GM12878 (cell line): ENCODE measurements around the gene HMCN2. TPM values are rescaled to one million over a fixed set of nuclear protein-coding genes. Genes with fewer than 3 reads are reported as not detected.

Experiments used
- ATAC-seq: fragments of 200-7000 bp; cut with Tn5 transposase; 3 replicates; pipeline ENCODE4 v1.9.1; 2020; ENCODE audit warnings: mild to moderate bottlenecking, moderate library complexity
- BruUV-seq: library from RNA; stranded (reverse); fragments of 400-500 nt; replicated peaks from 2 replicates; lab custom pipeline; 2021; lab: Mats Ljungman, UMichigan
- CTCF ChIA-PET: fragments of 300-600 bp; sonication (Branson Sonifier 250); formaldehyde crosslinking; extraction: SDS; loops from one replicate; lab custom pipeline; 2021; ENCODE audit warnings: inconsistent platforms; lab: Yijun Ruan, JAX
- POLR2A ChIA-PET: fragments of 350-600 bp; formaldehyde crosslinking; extraction: SDS; loops from one replicate; lab custom pipeline; 2021; ENCODE audit warnings: inconsistent platforms; lab: Charles Lee
- RAD21 ChIA-PET: fragments of 300-600 bp; sonication (Branson Sonifier 250); formaldehyde crosslinking; loops from one replicate; lab custom pipeline; 2023; ENCODE audit warnings: antibody characterized with exemption; ENCODE audit not compliant: unreplicated experiment; lab: Charles Lee
- SMC1A ChIA-PET: fragments of 300-600 bp; sonication (Branson Sonifier 250); formaldehyde crosslinking; loops from one replicate; lab custom pipeline; 2023; ENCODE audit not compliant: unreplicated experiment, uncharacterized antibody; lab: Charles Lee
- DNase-seq: peaks from one replicate; pipeline ENCODE4 v3.0.0-alpha.2; 2011; ENCODE audit warnings: low read depth, low spot score
- FAIRE-seq: peaks from 3 replicates; lab custom pipeline; 2011; peaks lifted over from hg19 to GRCh38; lab: Jason Lieb, UNC
- H2AFZ ChIP-seq: 2 replicates; pipeline ENCODE4 v1.6.0; 2011; ENCODE audit warnings: low read depth, low read length, control low read depth; ENCODE audit not compliant: control insufficient read depth
- H3K27ac ChIP-seq: 2 replicates; pipeline ENCODE4 v1.5.1; 2011; ENCODE audit warnings: control low read depth; ENCODE audit not compliant: control insufficient read depth, insufficient read depth
- H3K27me3 ChIP-seq, 2 experiments: replicated peaks in 1 of 2; 2 replicates each; pipeline versions ENCODE4 v1.6.0 to v1.6.1; 2011; ENCODE audit warnings: low read length in 1 of 2; ENCODE audit not compliant: control insufficient read depth in 2 of 2, insufficient read depth in 2 of 2
- H3K36me3 ChIP-seq, 2 experiments: 2 replicates each; pipeline ENCODE4 v1.5.1; 2011; ENCODE audit warnings: low read length in 1 of 2; ENCODE audit not compliant: control insufficient read depth in 2 of 2, insufficient read depth in 2 of 2
- H3K4me1 ChIP-seq: 2 replicates; pipeline ENCODE4 v1.6.1; 2011; ENCODE audit warnings: mild to moderate bottlenecking, low read length, moderate library complexity, mixed read lengths; ENCODE audit not compliant: control insufficient read depth, insufficient read depth
- H3K4me2 ChIP-seq: 2 replicates; pipeline ENCODE4 v1.6.0; 2011; ENCODE audit warnings: control low read depth; ENCODE audit not compliant: control insufficient read depth, insufficient read depth
- H3K4me3 ChIP-seq: fragments of 200-600 bp; sonication (generic); 2 replicates; pipeline ENCODE4 v1.5.1; 2016
- H3K79me2 ChIP-seq: 2 replicates; pipeline ENCODE4 v1.6.0; 2011; ENCODE audit warnings: low read length; ENCODE audit not compliant: control insufficient read depth, insufficient read depth
- H3K9ac ChIP-seq: 2 replicates; pipeline ENCODE4 v1.8.0; 2011; ENCODE audit warnings: low read length, control low read depth, mixed read lengths; ENCODE audit not compliant: control insufficient read depth, insufficient read depth
- H3K9me3 ChIP-seq: replicated peaks from 3 replicates; pipeline ENCODE4 v1.5.1; 2011; ENCODE audit warnings: mild to moderate bottlenecking, low read length; ENCODE audit not compliant: control insufficient read depth, insufficient read depth
- H4K20me1 ChIP-seq: 2 replicates; pipeline ENCODE4 v1.6.0; 2011; ENCODE audit not compliant: control insufficient read depth, insufficient read depth
- HDAC6 ChIP-seq: fragments of 200-600 bp; sonication (generic); IDR thresholded peaks from one replicate; pipeline ENCODE4 v1.8.0; 2017; ENCODE audit warnings: antibody characterized with exemption; ENCODE audit not compliant: unreplicated experiment
- MEF2A ChIP-seq: IDR thresholded peaks from 2 replicates; pipeline ENCODE4 v1.6.1; 2011; ENCODE audit warnings: low read depth, mild to moderate bottlenecking, low read length, moderate library complexity; ENCODE audit not compliant: insufficient read depth
- MTA2 ChIP-seq: fragments of 450-650 bp; IDR thresholded peaks from 2 replicates; pipeline ENCODE4 v1.6.1; 2016; ENCODE audit warnings: low read depth, mild to moderate bottlenecking, moderate library complexity
- MXI1 ChIP-seq: fragments of 150-350 bp; IDR thresholded peaks from 2 replicates; pipeline ENCODE4 v1.6.1; 2011; ENCODE audit warnings: low read depth, mild to moderate bottlenecking, inconsistent platforms, low read length, improper control_type of control experiment
- NBN ChIP-seq: fragments of 450-650 bp; IDR thresholded peaks from 2 replicates; pipeline ENCODE4 v1.6.1; 2016
- POLR2A ChIP-seq: IDR thresholded peaks from 2 replicates; pipeline ENCODE4 v1.6.1; 2011; ENCODE audit warnings: low read depth, mild to moderate bottlenecking, low read length
- RAD51 ChIP-seq: fragments of 450-650 bp; IDR thresholded peaks from 2 replicates; pipeline ENCODE4 v1.6.1; 2016; ENCODE audit warnings: moderate library complexity, mild to moderate bottlenecking, inconsistent platforms
- RCOR1 ChIP-seq: conservative IDR thresholded peaks from 2 replicates; pipeline ENCODE4 v1.6.1; 2012; ENCODE audit warnings: low read depth, low read length, improper control_type of control experiment
- RFX5 ChIP-seq: IDR thresholded peaks from 2 replicates; pipeline ENCODE4 v1.6.1; 2011; ENCODE audit warnings: low read depth, low read length, improper control_type of control experiment
- STAT3 ChIP-seq: IDR thresholded peaks from 2 replicates; pipeline ENCODE4 v1.6.1; 2011; ENCODE audit warnings: low read depth, low read length, improper control_type of control experiment
- TBL1XR1 ChIP-seq: IDR thresholded peaks from 2 replicates; pipeline ENCODE4 v1.6.1; 2012; ENCODE audit warnings: low read depth, low read length, improper control_type of control experiment
- WRNIP1 ChIP-seq: IDR thresholded peaks from 2 replicates; pipeline ENCODE4 v1.6.1; 2011; ENCODE audit warnings: low read depth, low read length, improper control_type of control experiment, borderline replicate concordance
- WGBS: methylation state at CpG from one replicate; pipeline ENCODE4 v1.1.6; 2016; ENCODE audit warnings: low lambda C conversion rate; ENCODE audit not compliant: insufficient replicate concordance, insufficient coverage; ENCODE audit errors: missing lambda C conversion rate; 5-methylcytosine and 5-hydroxymethylcytosine counted together
- in situ Hi-C: fragments of 300-500 bp; cut with MboI; formaldehyde crosslinking; loops from 9 replicates; pipeline ENCODE4 v1.14.3; 2018; ENCODE audit warnings: mixed read lengths
- intact Hi-C: fragments of 100-400 bp; cut with micrococcal nuclease; formaldehyde crosslinking; loops from one replicate; pipeline ENCODE4 v1.14.2; 2022; ENCODE audit not compliant: unreplicated experiment
- polyA plus RNA-seq, 11 experiments: library from polyadenylated mRNA; depleted of rRNA in 4 of 11; unstranded in 6 of 11; stranded (reverse) in 5 of 11; fragments of >200 nt; fragmentation: Nextera tagmentation in 4 of 11; fragmentation: Illumina TruSeq in 1 of 11; extraction: Ambion mirVana in 4 of 11; extraction: Trizol in 1 of 11; gene quantifications; 1 replicate in 1 of 11; 2 replicates in 10 of 11; pipeline versions ENCODE4 v1.2.1 to v1.2.3, GENCODE V29; 2011 to 2016; ENCODE audit warnings: inconsistent platforms in 2 of 11, missing spikeins in 2 of 11, low read depth in 1 of 11
- total RNA-seq, 4 experiments: library from RNA; depleted of rRNA in 3 of 4; stranded (reverse); fragments of >200 nt in 3 of 4; fragmentation: Illumina TruSeq in 1 of 4; extraction: Trizol in 1 of 4; gene quantifications; 2 replicates each; pipeline versions ENCODE4 v1.2.1 to v1.2.3, GENCODE V29; 2013 to 2021
- TF ChIP-seq, protein P1 (sequence below): fragments of 450-650 bp; IDR thresholded peaks from 2 replicates; pipeline ENCODE4 v1.6.1; 2016; ENCODE audit warnings: mild to moderate bottlenecking
- TF ChIP-seq, protein P2 (sequence below): fragments of 450-650 bp; IDR thresholded peaks from 2 replicates; pipeline ENCODE4 v1.6.1; 2017; ENCODE audit warnings: mild to moderate bottlenecking

Gene HMCN2
- total and polyA plus RNA-seq, 10 of the 15 experiments (the other 5 are each of a cell fraction or from before 2014, with no cell fraction given) = 0.04 TPM; not detected in 9

- in situ Hi-C loops (no loop called here), intact Hi-C loops (loop anchor here (5.0 kb wide), 2 partner anchors 107 to 237 kb away; no protein-coding TSS in a partner anchor)
- ChIA-PET SMC1A (no interaction called here), RAD21 (no interaction called here), CTCF (interaction anchor here (0.8 to 1.0 kb wide), 2 partner anchors 9 to 237 kb away, joined by 3 read pairs; no protein-coding TSS in a partner anchor), POLR2A (no interaction called here)
- H3K4me3 ChIP-seq = no peak overlapping the region
- no peak for TF ChIP-seq RAD51
- no peak for TF ChIP-seq NBN
- TF ChIP-seq RCOR1 = no peak
- no peak for TF ChIP-seq MXI1
- TF ChIP-seq, protein P1, sequence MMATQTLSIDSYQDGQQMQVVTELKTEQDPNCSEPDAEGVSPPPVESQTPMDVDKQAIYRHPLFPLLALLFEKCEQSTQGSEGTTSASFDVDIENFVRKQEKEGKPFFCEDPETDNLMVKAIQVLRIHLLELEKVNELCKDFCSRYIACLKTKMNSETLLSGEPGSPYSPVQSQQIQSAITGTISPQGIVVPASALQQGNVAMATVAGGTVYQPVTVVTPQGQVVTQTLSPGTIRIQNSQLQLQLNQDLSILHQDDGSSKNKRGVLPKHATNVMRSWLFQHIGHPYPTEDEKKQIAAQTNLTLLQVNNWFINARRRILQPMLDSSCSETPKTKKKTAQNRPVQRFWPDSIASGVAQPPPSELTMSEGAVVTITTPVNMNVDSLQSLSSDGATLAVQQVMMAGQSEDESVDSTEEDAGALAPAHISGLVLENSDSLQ = no peak
- TF ChIP-seq HDAC6 = no peak
- TF ChIP-seq TBL1XR1 = no peak
- no peak for TF ChIP-seq MTA2
- no peak for TF ChIP-seq RFX5
- no peak for TF ChIP-seq WRNIP1
- TF ChIP-seq STAT3 = no peak
- no peak for TF ChIP-seq MEF2A
- TF ChIP-seq, protein P2, sequence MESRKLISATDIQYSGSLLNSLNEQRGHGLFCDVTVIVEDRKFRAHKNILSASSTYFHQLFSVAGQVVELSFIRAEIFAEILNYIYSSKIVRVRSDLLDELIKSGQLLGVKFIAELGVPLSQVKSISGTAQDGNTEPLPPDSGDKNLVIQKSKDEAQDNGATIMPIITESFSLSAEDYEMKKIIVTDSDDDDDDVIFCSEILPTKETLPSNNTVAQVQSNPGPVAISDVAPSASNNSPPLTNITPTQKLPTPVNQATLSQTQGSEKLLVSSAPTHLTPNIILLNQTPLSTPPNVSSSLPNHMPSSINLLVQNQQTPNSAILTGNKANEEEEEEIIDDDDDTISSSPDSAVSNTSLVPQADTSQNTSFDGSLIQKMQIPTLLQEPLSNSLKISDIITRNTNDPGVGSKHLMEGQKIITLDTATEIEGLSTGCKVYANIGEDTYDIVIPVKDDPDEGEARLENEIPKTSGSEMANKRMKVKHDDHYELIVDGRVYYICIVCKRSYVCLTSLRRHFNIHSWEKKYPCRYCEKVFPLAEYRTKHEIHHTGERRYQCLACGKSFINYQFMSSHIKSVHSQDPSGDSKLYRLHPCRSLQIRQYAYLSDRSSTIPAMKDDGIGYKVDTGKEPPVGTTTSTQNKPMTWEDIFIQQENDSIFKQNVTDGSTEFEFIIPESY = no peak
- no peak for TF ChIP-seq POLR2A
- H3K27me3 ChIP-seq = no peaks in the 10 kb centered on the region
- WGBS = 100% methylated on average over 1 of the region's 1 CpG
- no peak overlapping the region for H3K9ac ChIP-seq
- no peaks in the 10 kb centered on the region for H3K36me3 ChIP-seq
- no TSS peak for BruUV-seq
- no peaks in the 10 kb centered on the region for H3K4me1 ChIP-seq
- H4K20me1 ChIP-seq = no peaks in the 10 kb centered on the region
- H2AFZ ChIP-seq = no peak overlapping the region
- H3K4me2 ChIP-seq = no peak overlapping the region
- no peaks in the 10 kb centered on the region for H3K79me2 ChIP-seq
- no peak overlapping the region for H3K27ac ChIP-seq
- no peaks in the 10 kb centered on the region for H3K9me3 ChIP-seq
- no peak for FAIRE-seq
- DNase-seq = no peak
- ATAC-seq = no peak
These were observed 78.8 kb downstream of the HMCN2 start for GRCh38 chr9:130344366-130344765.
